Measurements from ENCODE around the gene DUSP15. TPM values are rescaled to one million over a fixed set of nuclear protein-coding genes. Genes with fewer than 3 reads are reported as not detected.

DUSP15 gene
- total RNA-seq, 1 donor from 2014 or later, result 0.80 TPM

GRCh38 chr20:31866221-31866620, 4.1 kb downstream of the DUSP15 start:
- no peak for TF ChIP-seq CTCF (IDR thresholded peaks at IDR 0.05)
- ATAC-seq (no peak), DNase-seq (no peak)
- Histone ChIP-seq H3K36me3 (no peaks in the 10 kb centered on the region), H3K4me3 (no peak overlapping the region), H3K27ac (no peak overlapping the region), H3K4me1 (peaks cover 17% of the 10 kb centered on the region), H3K27me3 (ENCODE audit: low read depth) (peaks cover 19% of the 10 kb centered on the region), H3K9me3 (no peaks in the 10 kb centered on the region)
- intact Hi-C loops (cut with DNase I), result no loop called here

- ATAC-seq (no peak), DNase-seq (no peak)
- no peaks in the 10 kb centered on the region for H3K36me3 ChIP-seq
- no peak overlapping the region for H3K27ac ChIP-seq
- H3K4me3 ChIP-seq, result no peak overlapping the region
- H3K4me1 ChIP-seq, result peaks cover 19% of the 10 kb centered on the region
- H3K27me3 ChIP-seq (ENCODE audit: low read depth), result peaks cover 20% of the 10 kb centered on the region
- TF ChIP-seq CTCF (IDR thresholded peaks at IDR 0.05), result no peak
- no peaks in the 10 kb centered on the region for H3K9me3 ChIP-seq
- intact Hi-C loops (cut with DNase I), result no loop called here
These were observed 5.6 kb downstream of the DUSP15 start for GRCh38 chr20:31864521-31865400.

- ATAC-seq, result no peak
- DNase-seq, result no peak
- Histone ChIP-seq H3K27ac (no peak overlapping the region), H3K36me3 (no peaks in the 10 kb centered on the region), H3K27me3 (ENCODE audit: low read depth) (peaks cover 13% of the 10 kb centered on the region), H3K4me1 (peaks cover 13% of the 10 kb centered on the region), H3K4me3 (no peak overlapping the region), H3K9me3 (no peaks in the 10 kb centered on the region)
- intact Hi-C loops (cut with DNase I), result no loop called here
- no peak for TF ChIP-seq CTCF (IDR thresholded peaks at IDR 0.05)
These were observed 6.8 kb downstream of the DUSP15 start for GRCh38 chr20:31863296-31864085.

GRCh38 chr20:31862506-31862905, 7.8 kb downstream of the DUSP15 start:
- DNase-seq, result no peak
- H3K36me3 ChIP-seq, result no peaks in the 10 kb centered on the region

GRCh38 chr20:31862157-31862470, 8.2 kb downstream of the DUSP15 start:
- Histone ChIP-seq H3K27ac (no peak overlapping the region), H3K4me3 (no peak overlapping the region), H3K27me3 (ENCODE audit: low read depth) (peaks cover 21% of the 10 kb centered on the region), H3K4me1 (peaks cover 13% of the 10 kb centered on the region), H3K36me3 (no peaks in the 10 kb centered on the region), H3K9me3 (no peaks in the 10 kb centered on the region)
- ATAC-seq, result no peak
- no peak for DNase-seq
- intact Hi-C loops (cut with DNase I), result no loop called here
- TF ChIP-seq CTCF (IDR thresholded peaks at IDR 0.05), result no peak

More at GRCh38 chr20:31862506-31862905, 7.8 kb downstream of the DUSP15 start:
- intact Hi-C loops (cut with DNase I), result no loop called here
- TF ChIP-seq CTCF (IDR thresholded peaks at IDR 0.05), result no peak
- H3K27me3 ChIP-seq (ENCODE audit: low read depth), result peaks cover 21% of the 10 kb centered on the region
- no peaks in the 10 kb centered on the region for H3K9me3 ChIP-seq
- no peak overlapping the region for H3K27ac ChIP-seq
- peaks cover 13% of the 10 kb centered on the region for H3K4me1 ChIP-seq
- H3K4me3 ChIP-seq, result no peak overlapping the region
- no peak for ATAC-seq
